ENCODE measurements around the gene TAOK1. TPM values are rescaled to one million over a fixed set of nuclear protein-coding genes. Genes with fewer than 3 reads are reported as not detected.

Gene TAOK1
- total RNA-seq, 1 experiment from 2014 or later = 56.3 TPM

- no TSS peak for BruUV-seq (replicated peaks)
Observed at GRCh38 chr17:29363716-29364115, 26.4 kb upstream of the TAOK1 start.

More at GRCh38 chr17:29363716-29364115, 26.4 kb upstream of the TAOK1 start:
- DNase-seq (ENCODE audit: low read depth, low spot score) = no peak
- Histone ChIP-seq H3K36me3 (ENCODE audit: control insufficient read depth in 1 of 2, insufficient read depth in 2 of 2, low read length in 2 of 2) (no peaks in the 10 kb centered on the region), H3K4me2 (ENCODE audit: low read length) (peak overlapping the region; percentile 53), H3K9ac (ENCODE audit: low read length) (no peak overlapping the region), H3K27me3 (ENCODE audit: insufficient read depth, low read length) (no peaks in the 10 kb centered on the region), H3K4me1 (ENCODE audit: control insufficient read depth in 1 of 2, insufficient read depth in 2 of 2, low read length in 2 of 2) (peaks cover 6 to 13% of the 10 kb centered on the region in 2 experiments), H3K9me2 (ENCODE audit: insufficient read depth) (no peaks in the 10 kb centered on the region), H3K4me3 (replicated peaks in 1 of 2; ENCODE audit: low read depth in 1 of 2, low read length in 2 of 2) (no peak overlapping the region), H2AFZ (ENCODE audit: low read depth, low read length, poor library complexity, severe bottlenecking) (no peak overlapping the region), H3K79me2 (ENCODE audit: insufficient read depth, low read length) (no peaks in the 10 kb centered on the region), H3K27ac (ENCODE audit: low read depth, low read length) (no peak overlapping the region), H3K9me3 (ENCODE audit: control insufficient read depth in 1 of 2, insufficient read depth in 1 of 2, low read depth in 1 of 2, low read length in 2 of 2) (no peaks in the 10 kb centered on the region), H4K20me1 (ENCODE audit: insufficient read depth) (no peaks in the 10 kb centered on the region)
- no peak for TF ChIP-seq EZH2 (IDR thresholded peaks at IDR 0.05)
- no peak for TF ChIP-seq CTCF (IDR thresholded peaks at IDR 0.05 in 2 of 3, conservative IDR thresholded peaks at IDR 0.05 in 1 of 3; ENCODE audit: borderline replicate concordance in 1 of 3, insufficient read depth in 1 of 3, low read depth in 2 of 3, low read length in 2 of 3)
- TF ChIP-seq YY1 (IDR thresholded peaks at IDR 0.05; ENCODE audit: extremely low read depth, insufficient replicate concordance, low read depth, low read length) = no peak
- no peak for TF ChIP-seq SRF (IDR thresholded peaks at IDR 0.05; ENCODE audit: low read depth)
- TF ChIP-seq JUND (IDR thresholded peaks at IDR 0.05) = no peak
- no peak for TF ChIP-seq MAX (IDR thresholded peaks at IDR 0.05)
- no peak for TF ChIP-seq ZNF274 (IDR thresholded peaks at IDR 0.05; ENCODE audit: low read depth, low read length)
- TF ChIP-seq ZFX (IDR thresholded peaks at IDR 0.05) = no peak
- no peak for TF ChIP-seq EZH2phosphoT487 (IDR thresholded peaks at IDR 0.05; ENCODE audit: borderline replicate concordance)
- TF ChIP-seq SP1 (IDR thresholded peaks at IDR 0.05; ENCODE audit: low read depth) = no peak
- no peak for TF ChIP-seq FOSL1 (IDR thresholded peaks at IDR 0.05; ENCODE audit: low read depth)
- RAD21 ChIA-PET (ENCODE audit: low non-redundant PET in 1 of 2, low total read pairs in 2 of 2, uncharacterized antibody in 2 of 2, unreplicated experiment in 2 of 2) = no interaction called here
- ATAC-seq = 0 out of 2 replicates have a peak, but pooled peaks have one; percentile 20
- intact Hi-C loops (cut with micrococcal nuclease) = no loop called here
- CTCF ChIA-PET = no interaction called here
- POLR2A ChIA-PET = no interaction called here

Measured in HCT116 (cell line).